H1 (cell line): ENCODE measurements around the gene HSD17B13. TPM values are rescaled to one million over a fixed set of nuclear protein-coding genes. Genes with fewer than 3 reads are reported as not detected.

Source experiments
- CTCF ChIA-PET: fragments of 300-600 bp; sonication (Branson Sonifier 250); formaldehyde crosslinking; loops from one replicate; lab custom pipeline; 2021; ENCODE audit not compliant: partially characterized antibody; lab: Charles Lee
- POLR2A ChIA-PET: fragments of 300-600 bp; sonication (Branson Sonifier 250); formaldehyde crosslinking; loops from one replicate; lab custom pipeline; 2021; ENCODE audit warnings: inconsistent platforms; ENCODE audit not compliant: partially characterized antibody; lab: Charles Lee
- DNase-seq, 2 experiments: peaks; one replicate each; pipeline versions ENCODE4 v3.0.0 to v3.0.0-alpha.2; 2010 to 2022; ENCODE audit warnings: low spot score in 2 of 2, low read depth in 1 of 2, mixed read lengths in 1 of 2
- FAIRE-seq: peaks from 2 replicates; lab custom pipeline; 2011; peaks lifted over from hg19 to GRCh38; lab: Jason Lieb, UNC
- H2AFZ ChIP-seq: 2 replicates; pipeline ENCODE4 v1.8.1; 2012; ENCODE audit warnings: low read length, inconsistent platforms
- H2AK5ac ChIP-seq: 2 replicates; pipeline ENCODE4 v1.6.1; 2013; ENCODE audit warnings: low read depth, low read length
- H2BK120ac ChIP-seq: replicated peaks from 2 replicates; pipeline ENCODE3; 2013; ENCODE audit warnings: low read depth, low read length, inconsistent platforms
- H2BK12ac ChIP-seq: 2 replicates; pipeline ENCODE4 v1.6.1; 2013; ENCODE audit warnings: low read depth, low read length
- H2BK15ac ChIP-seq: 2 replicates; pipeline ENCODE4 v1.6.1; 2013; ENCODE audit warnings: low read length
- H2BK20ac ChIP-seq: 2 replicates; pipeline ENCODE4 v1.6.1; 2013; ENCODE audit warnings: low read length
- H2BK5ac ChIP-seq: 2 replicates; pipeline ENCODE4 v1.6.1; 2013; ENCODE audit warnings: low read depth, low read length
- H3K14ac ChIP-seq: 2 replicates; pipeline ENCODE4 v1.6.1; 2013; ENCODE audit warnings: inconsistent platforms; ENCODE audit not compliant: insufficient read length
- H3K18ac ChIP-seq: 2 replicates; pipeline ENCODE4 v1.6.1; 2013; ENCODE audit warnings: low read length; ENCODE audit errors: extremely low read depth
- H3K23ac ChIP-seq: 2 replicates; pipeline ENCODE4 v1.6.1; 2013; ENCODE audit warnings: inconsistent platforms; ENCODE audit not compliant: insufficient read length
- H3K23me2 ChIP-seq: 2 replicates; pipeline ENCODE4 v1.6.1; 2013; ENCODE audit warnings: low read depth, low read length
- H3K27ac ChIP-seq: 2 replicates; pipeline ENCODE4 v1.6.1; 2011; ENCODE audit warnings: low read depth, low read length, inconsistent platforms
- H3K27me3 ChIP-seq, 4 experiments: replicated peaks in 1 of 4; 1 replicate in 1 of 4; 2 replicates in 3 of 4; pipeline versions ENCODE4 v1.6.1 to v1.8.1; 2011 to 2013; ENCODE audit warnings: low read length in 3 of 4, mild to moderate bottlenecking in 3 of 4, inconsistent platforms in 2 of 4, mixed read lengths in 2 of 4, moderate library complexity in 1 of 4; ENCODE audit not compliant: control insufficient read depth in 3 of 4, insufficient read depth in 3 of 4; ENCODE audit errors: extremely low read depth in 1 of 4
- H3K36me3 ChIP-seq, 4 experiments: 2 replicates each; pipeline versions ENCODE4 v1.6.1 to v1.8.1; 2011 to 2013; ENCODE audit warnings: mild to moderate bottlenecking in 4 of 4, low read length in 3 of 4, moderate library complexity in 2 of 4, control low read depth in 1 of 4, inconsistent platforms in 1 of 4; ENCODE audit not compliant: insufficient read depth in 4 of 4, control insufficient read depth in 2 of 4
- H3K4ac ChIP-seq: replicated peaks from 2 replicates; pipeline ENCODE3; 2013; ENCODE audit warnings: low read length, low read depth, mixed read lengths, inconsistent platforms; ENCODE audit not compliant: insufficient read length
- H3K4me1 ChIP-seq, 4 experiments: replicated peaks in 1 of 4; 1 replicate in 1 of 4; 2 replicates in 3 of 4; pipeline versions ENCODE4 v1.6.1 to v1.8.1; 2011 to 2013; ENCODE audit warnings: low read length in 3 of 4, inconsistent platforms in 2 of 4, mixed read lengths in 1 of 4; ENCODE audit not compliant: insufficient read depth in 4 of 4, control insufficient read depth in 3 of 4
- H3K4me2 ChIP-seq, 2 experiments: 2 replicates each; pipeline versions ENCODE4 v1.6.1 to v1.8.1; 2011 to 2013; ENCODE audit warnings: low read depth in 2 of 2, low read length in 2 of 2, control low read depth in 1 of 2, inconsistent platforms in 1 of 2, mild to moderate bottlenecking in 1 of 2; ENCODE audit not compliant: insufficient read depth in 1 of 2
- H3K4me3 ChIP-seq, 4 experiments: fragments of 200-600, 300-600 bp in 1 of 4; sonication (generic), shearing (Covaris generic), sonication (Bioruptor Twin) in 1 of 4; 2 replicates each; pipeline versions ENCODE4 v1.5.1 to v1.8.1; 2011 to 2016; ENCODE audit warnings: low read length in 4 of 4, low read depth in 3 of 4, control low read depth in 2 of 4, inconsistent platforms in 2 of 4, mild to moderate bottlenecking in 2 of 4, mixed read lengths in 1 of 4, moderate library complexity in 1 of 4; ENCODE audit not compliant: insufficient read depth in 2 of 4; ENCODE audit errors: extremely low read depth in 1 of 4
- H3K56ac ChIP-seq: replicated peaks from 2 replicates; pipeline ENCODE3; 2013; ENCODE audit warnings: low read depth, mild to moderate bottlenecking, mixed read lengths, low read length, inconsistent platforms; ENCODE audit not compliant: insufficient read length
- H3K79me1 ChIP-seq: 2 replicates; pipeline ENCODE4 v1.6.1; 2013; ENCODE audit warnings: low read depth, low read length, control low read depth
- H3K79me2 ChIP-seq, 2 experiments: 2 replicates each; pipeline versions ENCODE4 v1.6.1 to v1.8.1; 2012 to 2013; ENCODE audit warnings: low read length in 2 of 2, mild to moderate bottlenecking in 2 of 2, inconsistent platforms in 1 of 2; ENCODE audit not compliant: insufficient read depth in 2 of 2, control insufficient read depth in 1 of 2
- H3K9ac ChIP-seq, 4 experiments: replicated peaks in 1 of 4; 1 replicate in 1 of 4; 2 replicates in 3 of 4; pipeline versions ENCODE4 v1.6.1 to v1.8.1; 2011 to 2013; ENCODE audit warnings: low read depth in 3 of 4, low read length in 3 of 4, control low read depth in 2 of 4, mild to moderate bottlenecking in 2 of 4, moderate library complexity in 2 of 4, inconsistent platforms in 1 of 4; ENCODE audit errors: extremely low read depth in 1 of 4
- H3K9me3 ChIP-seq, 2 experiments: 2 replicates each; pipeline versions ENCODE4 v1.6.1 to v1.8.1; 2012 to 2013; ENCODE audit warnings: mild to moderate bottlenecking in 2 of 2, moderate library complexity in 2 of 2, control low read depth in 1 of 2, inconsistent platforms in 1 of 2, low read depth in 1 of 2, low read length in 1 of 2, mixed read lengths in 1 of 2; ENCODE audit not compliant: insufficient read depth in 2 of 2
- H4K20me1 ChIP-seq, 2 experiments: replicated peaks in 1 of 2; 2 replicates each; pipeline versions ENCODE3 to v1.8.1; 2011 to 2013; ENCODE audit warnings: inconsistent platforms in 2 of 2, low read length in 2 of 2, mild to moderate bottlenecking in 1 of 2; ENCODE audit not compliant: insufficient read depth in 2 of 2, control insufficient read depth in 1 of 2
- H4K5ac ChIP-seq: 2 replicates; pipeline ENCODE4 v1.6.1; 2013; ENCODE audit warnings: low read length, low read depth, mixed read lengths, inconsistent platforms; ENCODE audit not compliant: insufficient read length
- H4K8ac ChIP-seq: 2 replicates; pipeline ENCODE4 v1.8.0; 2013; ENCODE audit warnings: mild to moderate bottlenecking, moderate library complexity, low read length, inconsistent platforms; ENCODE audit not compliant: insufficient read depth; ENCODE audit errors: extremely low read depth
- H4K91ac ChIP-seq: replicated peaks from 2 replicates; pipeline ENCODE3; 2013; ENCODE audit warnings: low read length, mixed read lengths, inconsistent platforms; ENCODE audit not compliant: insufficient read length
- ATF2 ChIP-seq: IDR thresholded peaks from 2 replicates; pipeline ENCODE4 v1.6.1; 2012; ENCODE audit warnings: low read length, inconsistent platforms
- EP300 ChIP-seq, 2 experiments: IDR thresholded peaks; 1 replicate in 1 of 2; 2 replicates in 1 of 2; pipeline ENCODE4 v1.6.1; 2011 to 2012; ENCODE audit warnings: low read depth in 2 of 2, low read length in 2 of 2, mild to moderate bottlenecking in 2 of 2, borderline replicate concordance in 1 of 2, inconsistent platforms in 1 of 2, moderate library complexity in 1 of 2
- HDAC2 ChIP-seq, 2 experiments: fragments of 300-600 bp in 1 of 2; sonication (generic) in 1 of 2; IDR thresholded peaks; 2 replicates each; pipeline ENCODE4 v1.6.1; 2011 to 2012; ENCODE audit warnings: low read depth in 2 of 2, low read length in 2 of 2, mild to moderate bottlenecking in 2 of 2, moderate library complexity in 2 of 2, borderline replicate concordance in 1 of 2, inconsistent platforms in 1 of 2
- MAFK ChIP-seq: IDR thresholded peaks from 2 replicates; pipeline ENCODE4 v1.6.1; 2012; ENCODE audit warnings: low read depth, mild to moderate bottlenecking, improper control_type of control experiment, low read length
- RAD21 ChIP-seq, 2 experiments: IDR thresholded peaks in 1 of 2; conservative IDR thresholded peaks in 1 of 2; 2 replicates each; pipeline ENCODE4 v1.6.1; 2011; ENCODE audit warnings: low read depth in 2 of 2, low read length in 2 of 2, improper control_type of control experiment in 1 of 2, inconsistent platforms in 1 of 2, mild to moderate bottlenecking in 1 of 2, moderate library complexity in 1 of 2
- RXRA ChIP-seq: IDR thresholded peaks from 2 replicates; pipeline ENCODE4 v1.6.1; 2011; ENCODE audit warnings: low read depth, mild to moderate bottlenecking, low read length, moderate library complexity; ENCODE audit not compliant: insufficient read depth
- SRF ChIP-seq: IDR thresholded peaks from 2 replicates; pipeline ENCODE4 v1.6.1; 2011; ENCODE audit warnings: mild to moderate bottlenecking, low read depth, low read length, moderate library complexity
- TAF1 ChIP-seq: IDR thresholded peaks from 2 replicates; pipeline ENCODE4 v1.6.1; 2011; ENCODE audit warnings: mild to moderate bottlenecking, low read depth, low read length
- TBP ChIP-seq: IDR thresholded peaks from 2 replicates; pipeline ENCODE4 v1.6.1; 2011; ENCODE audit warnings: low read depth, low read length, improper control_type of control experiment
- USF2 ChIP-seq: IDR thresholded peaks from 2 replicates; pipeline ENCODE4 v1.6.1; 2011; ENCODE audit warnings: low read length, improper control_type of control experiment
- WGBS, 2 experiments: shearing (Covaris generic) in 1 of 2; methylation state at CpG; one replicate each; pipeline versions ENCODE4 v1.1.6 to v1.1.7; 2013 to 2015; ENCODE audit warnings: low lambda C conversion rate in 2 of 2, mixed read lengths in 2 of 2, inconsistent platforms in 1 of 2, low coverage in 1 of 2, missing lambda C conversion rate in 1 of 2; ENCODE audit not compliant: insufficient replicate concordance in 2 of 2, insufficient coverage in 1 of 2, insufficient read length in 1 of 2; ENCODE audit errors: extremely low coverage in 1 of 2, missing lambda C conversion rate in 1 of 2; 5-methylcytosine and 5-hydroxymethylcytosine counted together
- polyA plus RNA-seq, 7 experiments: library from polyadenylated mRNA; depleted of rRNA in 3 of 7; stranded (reverse) in 5 of 7; unstranded in 2 of 7; fragments of >200 nt in 5 of 7; fragments of 200-250 nt in 2 of 7; gene quantifications; 1 replicate in 5 of 7; 2 replicates in 1 of 7; 4 replicates in 1 of 7; pipeline versions ENCODE4 v1.2.1 to v1.2.3, GENCODE V29; 2011 to 2013; ENCODE audit warnings: missing spikeins in 2 of 7, mixed read lengths in 2 of 7
- total RNA-seq: library from RNA; stranded (reverse); fragmentation: NEBNext Ultra II Directional; extraction: Animal tissue kit (Norgen Biotek cat#: 25700); gene quantifications from 2 replicates; pipeline ENCODE4 v1.2.1, GENCODE V29; 2021

The HSD17B13 gene
- total and polyA plus RNA-seq, 2 of the 8 experiments (the other 6 are each of a cell fraction or from before 2014, with no cell fraction given), result 0.09 to 0.13 TPM

DNA sequence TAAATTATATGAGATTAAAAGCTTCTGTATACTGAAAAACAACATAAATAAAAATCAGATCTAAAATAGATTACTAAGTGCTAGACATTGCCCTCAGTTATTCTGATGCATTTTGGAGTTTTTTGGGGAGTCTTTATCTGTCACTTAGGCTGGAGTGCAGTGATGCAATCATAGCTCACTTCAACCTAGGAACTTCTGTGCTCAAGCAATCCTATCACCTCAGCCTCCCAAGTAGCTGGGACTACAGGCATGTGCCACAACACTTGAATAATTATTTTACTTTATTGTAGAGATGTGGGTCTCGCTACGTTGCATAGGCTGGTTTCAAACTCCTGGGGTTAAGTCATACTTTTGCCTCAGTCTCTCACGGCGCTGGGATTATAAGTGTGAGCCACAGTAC is 36.6 kb upstream of the HSD17B13 start:
- H3K4me1 ChIP-seq, result peaks cover 0 to 4% (median 0%) of the 10 kb centered on the region in 4 experiments; a peak in 2 of 7 replicates
- H2BK5ac ChIP-seq, result no peak overlapping the region
- H3K4me2 ChIP-seq, result no peak overlapping the region
- POLR2A ChIA-PET, result no interaction called here
- H3K27me3 ChIP-seq, result no peaks in the 10 kb centered on the region
- no peak overlapping the region for H4K91ac ChIP-seq
- H2AK5ac ChIP-seq, result no peak overlapping the region
- H2BK15ac ChIP-seq, result no peak overlapping the region
- no peak overlapping the region for H3K18ac ChIP-seq
- no peak overlapping the region for H3K27ac ChIP-seq
- H3K4ac ChIP-seq, result no peak overlapping the region
- no peaks in the 10 kb centered on the region for H3K36me3 ChIP-seq
- no peaks in the 10 kb centered on the region for H4K20me1 ChIP-seq
- DNase-seq (no peak), FAIRE-seq (no peak)
- no peak overlapping the region for H2BK20ac ChIP-seq
- no peak overlapping the region for H2AFZ ChIP-seq
- H3K56ac ChIP-seq, result no peak overlapping the region
- H3K23ac ChIP-seq, result no peak overlapping the region
- H3K79me2 ChIP-seq, result no peaks in the 10 kb centered on the region
- H3K9ac ChIP-seq, result no peak overlapping the region
- CTCF ChIA-PET, result interaction anchor here (0.6 to 2.9 kb wide), 4 partner anchors 11 to 479 kb away, joined by 3 to 9 read pairs (median 6); no protein-coding TSS in a partner anchor
- H3K9me3 ChIP-seq, result no peaks in the 10 kb centered on the region
- 92% methylated on average over 4 of the region's 4 CpGs; no CpG with 5 or more reads in 1 of the 2 experiments for WGBS, 2 experiments
- no peak overlapping the region for H2BK12ac ChIP-seq
- H4K8ac ChIP-seq, result no peak overlapping the region
- H4K5ac ChIP-seq, result no peak overlapping the region
- H3K23me2 ChIP-seq, result no peaks in the 10 kb centered on the region
- H2BK120ac ChIP-seq, result no peak overlapping the region
- H3K4me3 ChIP-seq, result no peak overlapping the region
- no peak overlapping the region for H3K14ac ChIP-seq
- H3K79me1 ChIP-seq, result no peaks in the 10 kb centered on the region
- no peak for TF ChIP-seq HDAC2 (IDR thresholded peaks at IDR 0.05; ENCODE audit: borderline replicate concordance in 1 of 2, low read depth in 2 of 2, low read length in 2 of 2)
- no peak for TF ChIP-seq ATF2
- no peak for TF ChIP-seq RXRA
- TF ChIP-seq EP300 (IDR thresholded peaks at IDR 0.05; ENCODE audit: borderline replicate concordance in 1 of 2, low read depth in 2 of 2, low read length in 2 of 2), result no peak
- TF ChIP-seq RAD21 (IDR thresholded peaks at IDR 0.05 in 1 of 2, conservative IDR thresholded peaks at IDR 0.05 in 1 of 2; ENCODE audit: low read depth in 2 of 2, low read length in 2 of 2), result no peak
- TF ChIP-seq SRF, result no peak
- TF ChIP-seq MAFK, result no peak
- no peak for TF ChIP-seq TAF1
- TF ChIP-seq USF2, result no peak
- TF ChIP-seq TBP, result no peak
